ENCODE measurements around the gene ANKRD37. TPM values are rescaled to one million over a fixed set of nuclear protein-coding genes. Genes with fewer than 3 reads are reported as not detected.

ANKRD37 gene
- total RNA-seq, 1 donor from 2014 or later = 3.7 TPM

GRCh38 chr4:185371702-185372101, 24.9 kb upstream of the ANKRD37 start:
- no peaks in the 10 kb centered on the region for H3K4me1 Mint-ChIP-seq
- DNase-seq (ENCODE audit: low spot score in 2 of 2, unreplicated experiment in 2 of 2) = no peak
- no peaks in the 10 kb centered on the region for H3K9me3 Mint-ChIP-seq
- TF ChIP-seq CTCF (IDR thresholded peaks at IDR 0.05; ENCODE audit: unreplicated experiment) = no peak
- H3K27ac Mint-ChIP-seq = no peak overlapping the region
- H3K27me3 Mint-ChIP-seq (ENCODE audit: low read depth) = no peaks in the 10 kb centered on the region
- H3K36me3 Mint-ChIP-seq = peaks cover 3% of the 10 kb centered on the region
- no peak overlapping the region for H3K4me3 Mint-ChIP-seq

GRCh38 chr4:185374027-185374426, 22.6 kb upstream of the ANKRD37 start:
- H3K4me1 Mint-ChIP-seq = no peaks in the 10 kb centered on the region
- DNase-seq (ENCODE audit: low spot score in 2 of 2, unreplicated experiment in 2 of 2) = no peak
- H3K4me3 Mint-ChIP-seq = no peak overlapping the region
- no peak overlapping the region for H3K27ac Mint-ChIP-seq
- no peaks in the 10 kb centered on the region for H3K36me3 Mint-ChIP-seq
- no peak for TF ChIP-seq CTCF (IDR thresholded peaks at IDR 0.05; ENCODE audit: unreplicated experiment)
- no peaks in the 10 kb centered on the region for H3K9me3 Mint-ChIP-seq
- no peaks in the 10 kb centered on the region for H3K27me3 Mint-ChIP-seq (ENCODE audit: low read depth)

- Mint-ChIP-seq H3K4me3 (no peak overlapping the region), H3K27ac (no peak overlapping the region), H3K9me3 (no peaks in the 10 kb centered on the region), H3K36me3 (no peaks in the 10 kb centered on the region), H3K4me1 (no peaks in the 10 kb centered on the region), H3K27me3 (ENCODE audit: low read depth) (no peaks in the 10 kb centered on the region)
- DNase-seq (ENCODE audit: low spot score in 2 of 2, unreplicated experiment in 2 of 2) = no peak
- no peak for TF ChIP-seq CTCF (IDR thresholded peaks at IDR 0.05; ENCODE audit: unreplicated experiment)
These were observed 22.1 kb upstream of the ANKRD37 start for GRCh38 chr4:185374573-185374972.

GRCh38 chr4:185378264-185378663, 18.4 kb upstream of the ANKRD37 start:
- DNase-seq (ENCODE audit: low spot score in 2 of 2, unreplicated experiment in 2 of 2) = no peak
- H3K27ac Mint-ChIP-seq = no peak overlapping the region
- no peaks in the 10 kb centered on the region for H3K27me3 Mint-ChIP-seq (ENCODE audit: low read depth)
- TF ChIP-seq CTCF (IDR thresholded peaks at IDR 0.05; ENCODE audit: unreplicated experiment) = no peak
- H3K9me3 Mint-ChIP-seq = peaks cover 26% of the 10 kb centered on the region
- no peak overlapping the region for H3K4me3 Mint-ChIP-seq
- peaks cover 7% of the 10 kb centered on the region for H3K36me3 Mint-ChIP-seq
- no peaks in the 10 kb centered on the region for H3K4me1 Mint-ChIP-seq

GRCh38 chr4:185379326-185380295, 17.0 kb upstream of the ANKRD37 start:
- no peaks in the 10 kb centered on the region for H3K4me1 Mint-ChIP-seq
- peaks cover 26% of the 10 kb centered on the region for H3K9me3 Mint-ChIP-seq
- no peak for DNase-seq (ENCODE audit: low spot score in 2 of 2, unreplicated experiment in 2 of 2)

More at GRCh38 chr4:185379326-185380295, 17.0 kb upstream of the ANKRD37 start:
- peaks cover 7% of the 10 kb centered on the region for H3K36me3 Mint-ChIP-seq
- no peak overlapping the region for H3K4me3 Mint-ChIP-seq
- TF ChIP-seq CTCF (IDR thresholded peaks at IDR 0.05; ENCODE audit: unreplicated experiment) = no peak
- no peaks in the 10 kb centered on the region for H3K27me3 Mint-ChIP-seq (ENCODE audit: low read depth)
- H3K27ac Mint-ChIP-seq = no peak overlapping the region

Measured in mesothelial cell of epicardium (in vitro differentiated cells).